ENCODE measurements around the gene WWOX.

DNA sequence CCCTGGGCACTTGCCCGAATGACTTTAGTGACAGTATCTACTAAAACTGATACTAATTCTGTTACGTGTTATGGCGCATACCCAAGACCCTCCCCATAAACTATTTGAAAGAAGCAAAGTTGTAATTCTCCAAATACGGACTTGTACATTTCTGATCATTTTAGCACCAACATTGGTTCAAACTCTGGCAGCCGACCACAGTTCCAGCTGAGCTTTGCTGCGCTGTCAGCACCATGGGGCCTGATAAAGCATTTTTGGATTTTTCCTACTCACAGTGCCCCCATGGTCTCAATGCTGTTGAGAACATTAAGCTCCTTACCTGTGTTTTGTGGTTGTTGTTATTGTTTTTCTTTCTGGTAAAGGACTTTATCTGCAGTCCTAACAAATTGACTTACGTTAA is 1040.3 kb downstream of the WWOX start:
- TF ChIP-seq, protein P1, sequence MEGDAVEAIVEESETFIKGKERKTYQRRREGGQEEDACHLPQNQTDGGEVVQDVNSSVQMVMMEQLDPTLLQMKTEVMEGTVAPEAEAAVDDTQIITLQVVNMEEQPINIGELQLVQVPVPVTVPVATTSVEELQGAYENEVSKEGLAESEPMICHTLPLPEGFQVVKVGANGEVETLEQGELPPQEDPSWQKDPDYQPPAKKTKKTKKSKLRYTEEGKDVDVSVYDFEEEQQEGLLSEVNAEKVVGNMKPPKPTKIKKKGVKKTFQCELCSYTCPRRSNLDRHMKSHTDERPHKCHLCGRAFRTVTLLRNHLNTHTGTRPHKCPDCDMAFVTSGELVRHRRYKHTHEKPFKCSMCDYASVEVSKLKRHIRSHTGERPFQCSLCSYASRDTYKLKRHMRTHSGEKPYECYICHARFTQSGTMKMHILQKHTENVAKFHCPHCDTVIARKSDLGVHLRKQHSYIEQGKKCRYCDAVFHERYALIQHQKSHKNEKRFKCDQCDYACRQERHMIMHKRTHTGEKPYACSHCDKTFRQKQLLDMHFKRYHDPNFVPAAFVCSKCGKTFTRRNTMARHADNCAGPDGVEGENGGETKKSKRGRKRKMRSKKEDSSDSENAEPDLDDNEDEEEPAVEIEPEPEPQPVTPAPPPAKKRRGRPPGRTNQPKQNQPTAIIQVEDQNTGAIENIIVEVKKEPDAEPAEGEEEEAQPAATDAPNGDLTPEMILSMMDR (IDR thresholded peaks at IDR 0.05): no peak
- TF ChIP-seq EP300 (IDR thresholded peaks at IDR 0.05): no peak
